Neuronal stem cell (in vitro differentiated cells): Measurements from ENCODE around the gene WDTC1.

Experiments
- DNase-seq: peaks from one replicate; pipeline ENCODE4 v3.0.0-alpha.2; 2013; ENCODE audit warnings: low spot score
- H2AFZ ChIP-seq: one replicate; pipeline ENCODE4 v1.6.1; 2013; ENCODE audit warnings: mild to moderate bottlenecking, low read length, inconsistent platforms
- H2AK5ac ChIP-seq: 2 replicates; pipeline ENCODE4 v1.6.1; 2013; ENCODE audit warnings: low read depth, mild to moderate bottlenecking, inconsistent platforms, low read length, moderate library complexity, mixed read lengths
- H2BK120ac ChIP-seq: 2 replicates; pipeline ENCODE4 v1.6.1; 2013; ENCODE audit warnings: low read depth, mild to moderate bottlenecking, inconsistent platforms, low read length, moderate library complexity, mixed read lengths
- H2BK12ac ChIP-seq: one replicate; pipeline ENCODE4 v1.6.1; 2013; ENCODE audit warnings: low read length, inconsistent platforms
- H2BK15ac ChIP-seq: 2 replicates; pipeline ENCODE4 v1.6.1; 2013; ENCODE audit warnings: mild to moderate bottlenecking, low read length, inconsistent platforms, mixed read lengths
- H2BK5ac ChIP-seq: one replicate; pipeline ENCODE4 v1.6.1; 2013; ENCODE audit warnings: inconsistent platforms, mild to moderate bottlenecking, low read length, moderate library complexity
- H3K14ac ChIP-seq: one replicate; pipeline ENCODE4 v1.6.1; 2013; ENCODE audit warnings: low read length, inconsistent platforms
- H3K18ac ChIP-seq: 2 replicates; pipeline ENCODE4 v1.6.1; 2013; ENCODE audit warnings: low read length, inconsistent platforms
- H3K23ac ChIP-seq: 2 replicates; pipeline ENCODE4 v1.6.1; 2013; ENCODE audit warnings: low read depth, mild to moderate bottlenecking, mixed read lengths, low read length, inconsistent platforms; ENCODE audit not compliant: poor library complexity
- H3K27ac ChIP-seq: replicated peaks from 3 replicates; pipeline ENCODE4 v1.5.1; 2013; ENCODE audit warnings: low read length, inconsistent platforms
- H3K27me3 ChIP-seq, 3 experiments: 2 replicates each; pipeline ENCODE4 v1.6.1; 2013; ENCODE audit warnings: low read length in 3 of 3, mild to moderate bottlenecking in 2 of 3, inconsistent platforms in 1 of 3, low read depth in 1 of 3, mixed read lengths in 1 of 3, moderate library complexity in 1 of 3; ENCODE audit not compliant: control insufficient read depth in 3 of 3, insufficient read depth in 3 of 3
- H3K36me3 ChIP-seq, 2 donors: replicated peaks in 1 of 2; 2 replicates each; pipeline ENCODE4 v1.6.1; 2013; ENCODE audit warnings: low read length in 2 of 2; ENCODE audit not compliant: control insufficient read depth in 2 of 2, insufficient read depth in 2 of 2
- H3K4ac ChIP-seq: 2 replicates; pipeline ENCODE4 v1.6.1; 2013; ENCODE audit warnings: inconsistent platforms, mild to moderate bottlenecking, low read length, moderate library complexity
- H3K4me1 ChIP-seq, 2 donors: 1 replicate in 1 of 2; 2 replicates in 1 of 2; pipeline ENCODE4 v1.6.1; 2013; ENCODE audit warnings: low read length in 2 of 2, low read depth in 1 of 2; ENCODE audit not compliant: control insufficient read depth in 2 of 2, insufficient read depth in 1 of 2
- H3K4me2 ChIP-seq: one replicate; pipeline ENCODE4 v1.6.1; 2013; ENCODE audit warnings: mild to moderate bottlenecking, low read length, inconsistent platforms; ENCODE audit not compliant: insufficient read depth, poor library complexity, severe bottlenecking
- H3K4me3 ChIP-seq, 2 donors: 2 replicates each; pipeline ENCODE4 v1.5.1; 2013; ENCODE audit warnings: low read length in 2 of 2, mild to moderate bottlenecking in 2 of 2, inconsistent platforms in 1 of 2, moderate library complexity in 1 of 2
- H3K79me1 ChIP-seq: one replicate; pipeline ENCODE4 v1.6.1; 2013; ENCODE audit warnings: low read depth, mild to moderate bottlenecking, inconsistent platforms, low read length, moderate library complexity
- H3K9ac ChIP-seq: one replicate; pipeline ENCODE4 v1.6.1; 2013; ENCODE audit warnings: mild to moderate bottlenecking, low read depth, low read length, inconsistent platforms; ENCODE audit not compliant: poor library complexity
- H3K9me3 ChIP-seq, 2 donors: replicated peaks in 1 of 2; 2 replicates each; pipeline versions ENCODE3 to v1.6.1; 2013; ENCODE audit warnings: low read length in 2 of 2, mild to moderate bottlenecking in 2 of 2, inconsistent platforms in 1 of 2, low read depth in 1 of 2, mixed read lengths in 1 of 2, moderate library complexity in 1 of 2; ENCODE audit not compliant: control insufficient read depth in 2 of 2, insufficient read depth in 1 of 2
- H4K8ac ChIP-seq: one replicate; pipeline ENCODE4 v1.6.1; 2013; ENCODE audit warnings: low read depth, mild to moderate bottlenecking, inconsistent platforms, low read length, moderate library complexity
- H4K91ac ChIP-seq: one replicate; pipeline ENCODE4 v1.6.1; 2013; ENCODE audit warnings: low read length, low read depth, mild to moderate bottlenecking, inconsistent platforms; ENCODE audit not compliant: poor library complexity
- WGBS, 2 donors: extraction: QIAGEN DNeasy Blood & Tissue Kit; methylation state at CpG; one replicate each; pipeline ENCODE4 v1.1.7; 2013; ENCODE audit warnings: missing lambda C conversion rate in 2 of 2, mixed read lengths in 1 of 2; ENCODE audit not compliant: insufficient read length in 2 of 2, insufficient replicate concordance in 1 of 2; ENCODE audit errors: extremely low coverage in 2 of 2; 5-methylcytosine and 5-hydroxymethylcytosine counted together

The WDTC1 gene

GRCh38 chr1:27335506-27336422, 101.3 kb downstream of the WDTC1 start:
- Histone ChIP-seq H2BK5ac (peak overlapping the region; percentile 70), H3K9ac (no peak overlapping the region), H3K4me2 (no peak overlapping the region), H3K18ac (peak overlapping the region; percentile 42), H2BK120ac (no peak overlapping the region), H3K36me3 (peaks cover 34 to 63% of the 10 kb centered on the region in 2 donors), H3K9me3 (no peaks in the 10 kb centered on the region), H3K4me3 (no peak overlapping the region), H2AK5ac (no peak overlapping the region), H2AFZ (no peak overlapping the region), H4K91ac (no peak overlapping the region), H3K23ac (peak overlapping the region; percentile 59), H2BK12ac (no peak overlapping the region), H3K14ac (no peak overlapping the region), H2BK15ac (no peak overlapping the region), H3K79me1 (no peaks in the 10 kb centered on the region), H3K27me3 (peaks cover 0 to 2% (median 0%) of the 10 kb centered on the region in 3 experiments), H3K4me1 (peaks cover 11 to 16% of the 10 kb centered on the region in 2 donors), H4K8ac (no peak overlapping the region), H3K4ac (no peak overlapping the region), H3K27ac (no peak overlapping the region)
- DNase-seq: no peak
- WGBS, 2 donors: no CpG with 5 or more reads among the region's 17 CpGs

- Histone ChIP-seq H3K4me1 (peaks cover 19 to 25% of the 10 kb centered on the region in 2 donors), H2AFZ (no peak overlapping the region), H2BK15ac (no peak overlapping the region), H2BK5ac (no peak overlapping the region), H3K27ac (no peak overlapping the region), H3K14ac (no peak overlapping the region), H2BK120ac (no peak overlapping the region), H3K23ac (no peak overlapping the region), H3K79me1 (no peaks in the 10 kb centered on the region), H3K4me2 (no peak overlapping the region), H3K18ac (no peak overlapping the region), H3K9ac (no peak overlapping the region), H4K91ac (no peak overlapping the region), H3K27me3 (peaks cover 0 to 2% (median 0%) of the 10 kb centered on the region in 3 experiments), H2BK12ac (peak overlapping the region; percentile 43), H4K8ac (no peak overlapping the region), H3K9me3 (no peaks in the 10 kb centered on the region), H2AK5ac (no peak overlapping the region), H3K36me3 (peaks cover 29 to 53% of the 10 kb centered on the region in 2 donors), H3K4ac (no peak overlapping the region), H3K4me3 (no peak overlapping the region)
- no CpG with 5 or more reads among the region's 5 CpGs for WGBS, 2 donors
- DNase-seq: no peak
Measured at GRCh38 chr1:27336756-27337155, 102.3 kb downstream of the WDTC1 start.

GRCh38 chr1:27338751-27339150, 104.3 kb downstream of the WDTC1 start:
- no peak overlapping the region for H3K4me2 ChIP-seq
- H2BK12ac ChIP-seq: no peak overlapping the region
- peak overlapping the region; percentile 55 for H3K27ac ChIP-seq
- no peak for DNase-seq
- no peaks in the 10 kb centered on the region for H3K79me1 ChIP-seq
- no peaks in the 10 kb centered on the region for H3K27me3 ChIP-seq
- no peak overlapping the region for H3K14ac ChIP-seq
- H4K91ac ChIP-seq: no peak overlapping the region
- no peak overlapping the region for H2BK120ac ChIP-seq
- H3K4me1 ChIP-seq: peaks cover 37 to 40% of the 10 kb centered on the region in 2 donors
- H2BK15ac ChIP-seq: no peak overlapping the region
- H2AFZ ChIP-seq: peak overlapping the region; percentile 3
- H3K4me3 ChIP-seq: no peak overlapping the region
- no peak overlapping the region for H3K4ac ChIP-seq
- no peaks in the 10 kb centered on the region for H3K9me3 ChIP-seq
- peak overlapping the region; percentile 79 for H2BK5ac ChIP-seq
- H2AK5ac ChIP-seq: no peak overlapping the region
- no peak overlapping the region for H3K9ac ChIP-seq
- no CpG with 5 or more reads among the region's 6 CpGs for WGBS, 2 donors
- no peak overlapping the region for H3K18ac ChIP-seq
- peak overlapping the region; percentile 44 for H3K23ac ChIP-seq
- H3K36me3 ChIP-seq: peaks cover 14 to 33% of the 10 kb centered on the region in 2 donors
- H4K8ac ChIP-seq: no peak overlapping the region

- H3K18ac ChIP-seq: peak overlapping the region; percentile 86
- peak overlapping the region; percentile 75 for H3K23ac ChIP-seq
- DNase-seq: no peak
- no peak overlapping the region for H3K4me2 ChIP-seq
- peak overlapping the region; percentile 3 for H2AFZ ChIP-seq
- peak overlapping the region; percentile 55 for H3K27ac ChIP-seq
- no peaks in the 10 kb centered on the region for H3K9me3 ChIP-seq
- H3K79me1 ChIP-seq: no peaks in the 10 kb centered on the region
- H3K14ac ChIP-seq: peak overlapping the region; percentile 78
- peak overlapping the region; percentile 71 for H3K9ac ChIP-seq
- H2BK5ac ChIP-seq: peak overlapping the region; percentile 79
- H3K27me3 ChIP-seq: no peaks in the 10 kb centered on the region
- peak overlapping the region; percentile 95 for H2AK5ac ChIP-seq
- WGBS, 2 donors: no CpG with 5 or more reads among the region's 5 CpGs
- no peak overlapping the region for H4K8ac ChIP-seq
- peaks cover 10 to 28% of the 10 kb centered on the region in 2 donors for H3K36me3 ChIP-seq
- H2BK120ac ChIP-seq: no peak overlapping the region
- peak overlapping the region; percentile 62 for H2BK15ac ChIP-seq
- H3K4ac ChIP-seq: peak overlapping the region; percentile 17
- H2BK12ac ChIP-seq: peak overlapping the region; percentile 85
- no peak overlapping the region for H4K91ac ChIP-seq
- no peak overlapping the region for H3K4me3 ChIP-seq
- peaks cover 37 to 40% of the 10 kb centered on the region in 2 donors for H3K4me1 ChIP-seq
Measured at GRCh38 chr1:27339213-27339612, 104.8 kb downstream of the WDTC1 start.
